Measurements from ENCODE around the gene TIMP1.
"Not testable (repeated sequence)": the region's sequence is repeated elsewhere in the genome, so short reads cannot be mapped to it uniquely, and the experiment has no call there.

Gene TIMP1

DNA sequence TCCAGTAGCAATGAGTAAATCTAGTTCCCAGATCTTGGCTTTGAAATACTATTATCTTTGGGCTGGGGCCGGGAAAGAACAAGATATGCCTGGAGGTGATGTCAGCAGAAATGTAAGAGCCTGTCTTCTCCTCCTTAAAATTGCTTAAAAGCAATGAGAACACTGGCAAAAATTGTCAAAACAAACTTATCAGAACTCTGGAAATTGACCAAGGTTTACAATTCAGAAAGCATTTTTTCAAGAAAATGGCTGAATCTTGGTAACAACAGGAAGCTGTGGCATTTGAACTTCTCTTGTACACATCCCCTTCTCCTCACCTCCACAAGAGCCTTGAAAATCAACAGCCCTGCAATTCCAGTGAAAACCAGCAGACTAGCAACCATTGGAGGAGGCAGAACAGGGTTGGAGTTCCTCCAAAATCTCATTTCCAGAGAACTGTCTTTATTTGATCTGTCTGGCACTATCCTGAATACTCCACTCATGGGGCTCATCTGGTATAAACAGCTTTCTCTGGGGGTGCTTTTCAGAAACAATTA lies 13.5 kb downstream of the TIMP1 start:
- no peak overlapping the region for H3K4me3 ChIP-seq (ENCODE audit: low read depth, low read length)
- DNase-seq (ENCODE audit: low read depth), result peak; percentile 51

DNA sequence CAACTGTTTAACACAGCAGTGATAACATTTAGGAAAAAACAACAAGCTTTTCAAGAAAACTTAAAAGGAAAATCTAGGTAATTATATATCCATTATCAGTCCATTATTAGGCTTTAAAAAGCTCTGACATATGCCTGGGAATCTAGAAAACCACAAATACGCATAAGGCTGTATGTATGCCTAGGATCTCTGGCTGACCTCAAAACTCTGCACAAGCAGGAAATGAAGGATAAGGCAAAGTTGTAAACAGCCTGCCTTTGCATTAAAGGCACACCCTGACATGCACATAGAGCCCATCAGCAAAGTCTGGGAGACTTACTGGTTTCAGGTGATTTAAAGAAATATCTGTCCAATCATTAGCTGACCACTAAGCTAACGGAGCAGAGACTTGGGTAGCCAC lies 14.0 kb downstream of the TIMP1 start:
- no peak overlapping the region for H3K4me3 ChIP-seq (ENCODE audit: low read depth, low read length)
- DNase-seq (ENCODE audit: low read depth), result no peak

DNA sequence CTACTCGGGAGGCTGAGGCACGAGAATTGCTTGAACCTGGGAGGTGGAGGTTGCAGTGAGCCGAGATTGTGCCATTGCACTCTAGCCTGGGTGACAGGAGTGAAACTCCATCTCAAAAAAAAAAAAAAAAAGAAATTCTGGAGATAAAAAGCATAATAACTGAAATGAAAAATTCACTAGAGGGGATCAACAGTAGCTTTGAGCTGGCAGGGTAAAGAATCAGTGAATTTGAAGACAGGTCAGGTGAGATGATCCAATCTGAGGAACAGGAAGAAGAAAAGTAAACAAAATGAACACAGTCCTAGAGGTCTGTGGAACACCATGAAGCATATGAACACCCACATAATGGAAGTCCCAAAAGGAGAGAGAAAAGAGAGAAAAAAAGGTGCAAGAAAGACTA lies 15.0 kb downstream of the TIMP1 start:
- H3K4me3 ChIP-seq (ENCODE audit: low read depth, low read length), result no peak overlapping the region
- no peak for DNase-seq (ENCODE audit: low read depth)

DNA sequence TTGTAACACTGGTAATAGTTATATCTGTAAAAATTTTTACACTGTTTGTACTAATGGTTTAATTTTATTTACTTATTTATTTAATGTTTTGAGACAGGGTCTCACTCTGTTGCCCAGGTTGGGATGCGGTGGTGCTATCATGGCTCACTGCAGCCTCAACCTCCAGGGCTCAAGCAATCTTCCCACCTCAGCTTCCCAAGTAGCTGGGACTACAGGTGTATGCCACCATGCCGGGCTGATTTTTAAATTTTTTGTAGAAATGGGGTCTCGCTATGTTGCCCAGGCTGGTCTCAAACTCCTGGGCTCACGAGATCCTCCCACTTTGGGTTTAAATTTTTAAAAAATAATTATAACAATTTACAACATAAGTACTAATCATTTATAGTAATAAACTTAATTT lies 20.9 kb downstream of the TIMP1 start:
- not testable (repeated sequence) for H3K4me3 ChIP-seq (ENCODE audit: low read depth, low read length); DNase-seq (ENCODE audit: low read depth)

DNA sequence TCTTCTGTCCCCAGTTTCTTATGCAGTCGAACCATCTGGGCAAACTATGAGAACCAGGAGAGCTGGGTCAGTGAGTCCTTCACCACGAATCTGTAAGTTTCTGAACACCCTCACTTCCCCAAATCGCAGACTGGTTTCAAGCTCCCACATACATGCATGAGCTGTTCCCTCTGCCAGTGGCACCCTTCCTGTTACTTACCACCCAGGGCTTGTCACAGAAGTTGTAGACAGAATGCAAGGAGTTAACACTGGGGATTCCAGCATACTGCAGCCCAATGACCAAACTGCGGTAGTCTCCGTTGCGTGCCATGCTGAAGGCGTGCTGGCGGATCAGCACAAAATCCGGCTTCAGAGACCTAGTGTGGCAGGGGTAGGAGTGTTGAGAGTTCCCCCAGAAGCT lies 22.8 kb downstream of the TIMP1 start:
- no peak for DNase-seq (ENCODE audit: low read depth)
- H3K4me3 ChIP-seq (ENCODE audit: low read depth, low read length), result no peak overlapping the region

DNA sequence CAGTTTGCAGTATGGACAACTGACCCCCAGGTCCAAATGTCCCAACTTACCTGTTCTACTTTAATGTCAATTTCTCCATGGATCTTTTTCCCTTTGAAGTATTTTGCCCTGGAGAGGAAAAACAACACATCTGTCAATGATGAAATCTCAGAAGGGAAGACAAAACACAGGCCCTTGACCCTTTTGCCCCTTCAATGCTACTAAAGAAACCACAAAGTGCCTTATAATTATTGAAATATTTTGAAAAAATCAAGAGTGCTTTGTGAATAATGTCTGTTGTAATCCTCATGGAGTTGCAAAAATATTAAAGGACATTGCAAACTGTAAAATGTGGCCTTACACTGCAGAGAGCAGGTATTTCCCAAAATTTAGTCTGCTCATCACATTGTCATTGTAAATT lies 24.9 kb downstream of the TIMP1 start:
- H3K4me3 ChIP-seq (ENCODE audit: low read depth, low read length), result no peak overlapping the region
- no peak for DNase-seq (ENCODE audit: low read depth)

DNA sequence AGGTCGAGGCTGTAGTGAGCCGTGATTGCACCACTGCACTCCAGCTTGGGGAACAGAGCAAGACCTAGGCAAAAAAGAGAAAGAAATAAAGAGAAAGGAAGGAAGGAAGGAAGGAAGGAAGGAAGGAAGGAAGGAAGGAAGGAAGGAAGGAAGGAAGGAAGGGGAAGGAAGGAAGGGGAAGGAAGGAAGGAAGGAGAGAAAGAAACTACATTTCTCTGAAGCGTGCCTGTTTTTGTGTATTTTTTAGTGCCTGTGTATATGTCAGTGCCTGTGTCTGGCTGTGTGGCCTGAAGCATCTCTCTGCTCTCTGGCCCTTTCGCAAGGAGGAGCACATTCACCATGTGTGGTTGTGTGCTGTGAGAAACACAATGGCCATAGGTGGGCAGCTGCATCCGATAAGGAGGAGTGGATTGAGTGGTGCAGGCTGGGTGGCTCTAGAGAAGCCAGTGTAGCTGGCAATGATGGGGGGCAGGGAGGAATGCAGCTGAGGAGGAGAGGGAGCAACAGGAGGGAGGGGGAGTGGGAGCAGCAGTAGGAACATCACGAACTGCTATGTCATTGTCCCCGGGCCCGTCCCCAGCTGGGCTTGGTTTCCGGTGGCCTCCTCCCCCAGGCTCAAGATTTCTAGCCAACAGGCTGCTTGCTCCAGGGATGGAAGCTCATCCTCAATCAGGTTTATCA lies 26.0 kb downstream of the TIMP1 start:
- no peak for DNase-seq (ENCODE audit: low read depth)
- H3K4me3 ChIP-seq (ENCODE audit: low read depth, low read length), result no peak overlapping the region

DNA sequence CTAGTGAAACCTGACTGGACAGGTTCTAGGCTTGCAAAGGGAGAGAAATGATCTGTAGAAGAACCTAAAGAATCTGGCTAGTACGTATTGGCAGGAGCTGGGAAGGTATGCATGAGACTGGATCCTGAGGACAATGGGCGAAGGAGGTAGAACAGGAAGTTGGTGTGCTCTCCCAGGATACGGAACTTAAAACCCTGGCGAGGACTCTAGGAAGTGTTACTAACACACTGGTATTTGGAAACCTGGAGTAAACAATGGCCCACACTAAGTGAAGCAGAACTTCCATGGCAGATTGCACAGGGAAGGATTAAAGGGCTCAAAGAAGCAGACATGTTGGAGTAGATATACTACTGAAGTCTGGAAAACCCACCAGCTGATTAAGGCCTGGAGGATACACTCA lies 28.3 kb downstream of the TIMP1 start:
- no peak for DNase-seq (ENCODE audit: low read depth)
- no peak overlapping the region for H3K4me3 ChIP-seq (ENCODE audit: low read depth, low read length)

DNA sequence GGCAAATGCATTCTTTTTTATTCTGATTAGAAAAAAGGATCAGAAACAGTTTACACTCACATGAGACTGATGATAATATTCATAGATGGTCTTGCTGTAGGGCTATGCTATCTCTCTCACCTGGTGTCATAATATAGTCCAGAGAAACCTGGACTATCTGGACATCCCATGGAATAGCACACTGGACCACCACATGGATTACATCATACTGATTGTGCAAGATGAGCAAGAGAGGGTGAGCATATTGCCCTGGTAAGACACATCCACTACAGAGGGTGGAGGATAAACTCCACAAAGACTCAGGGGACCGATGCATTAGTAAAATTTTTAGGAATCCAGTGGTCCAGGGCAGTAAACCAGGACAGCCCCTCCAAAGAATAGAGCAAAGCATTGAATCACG lies 29.3 kb downstream of the TIMP1 start:
- no peak for DNase-seq (ENCODE audit: low read depth)
- H3K4me3 ChIP-seq (ENCODE audit: low read depth, low read length), result no peak overlapping the region

DNA sequence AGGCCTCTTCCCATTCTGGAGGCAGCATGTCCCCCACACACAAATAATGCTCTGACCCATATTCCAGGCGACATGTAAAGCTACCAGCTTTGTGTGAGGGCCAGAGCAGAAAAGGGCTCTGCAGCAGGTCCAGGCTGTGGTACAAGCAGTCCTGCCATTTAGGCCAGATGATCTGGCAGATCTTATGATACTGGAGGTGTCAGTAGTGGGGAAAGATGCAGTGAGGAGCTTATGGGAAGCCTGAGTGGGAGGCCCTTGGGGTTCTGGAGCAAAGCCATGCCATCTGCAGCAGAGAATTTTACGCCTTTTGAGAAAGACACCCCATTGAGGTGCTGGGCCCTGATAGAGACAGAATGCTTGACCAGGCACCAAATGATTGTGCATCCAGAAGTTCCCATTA lies 29.7 kb downstream of the TIMP1 start:
- no peak overlapping the region for H3K4me3 ChIP-seq (ENCODE audit: low read depth, low read length)
- no peak for DNase-seq (ENCODE audit: low read depth)

DNA sequence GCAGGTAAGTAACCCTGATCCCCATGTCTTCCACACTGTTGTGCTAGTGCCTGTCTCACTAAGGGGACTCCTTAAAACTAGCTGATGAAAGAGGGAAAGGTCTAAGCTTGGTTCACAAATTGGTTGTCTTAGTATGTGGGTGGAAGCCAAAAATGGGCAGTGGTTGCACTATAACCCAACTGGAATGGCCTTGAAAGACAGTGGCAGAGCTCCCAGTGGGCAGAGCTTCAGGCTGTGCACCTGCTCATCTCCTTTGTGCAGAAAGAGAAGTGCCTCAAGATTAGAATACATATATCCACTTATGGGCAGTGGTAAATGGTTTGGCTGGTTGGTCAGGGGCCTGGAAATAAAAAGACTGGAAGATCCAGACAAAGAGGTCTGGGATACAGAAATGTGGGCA lies 30.2 kb downstream of the TIMP1 start:
- no peak for DNase-seq (ENCODE audit: low read depth)
- H3K4me3 ChIP-seq (ENCODE audit: low read depth, low read length), result no peak overlapping the region

DNA sequence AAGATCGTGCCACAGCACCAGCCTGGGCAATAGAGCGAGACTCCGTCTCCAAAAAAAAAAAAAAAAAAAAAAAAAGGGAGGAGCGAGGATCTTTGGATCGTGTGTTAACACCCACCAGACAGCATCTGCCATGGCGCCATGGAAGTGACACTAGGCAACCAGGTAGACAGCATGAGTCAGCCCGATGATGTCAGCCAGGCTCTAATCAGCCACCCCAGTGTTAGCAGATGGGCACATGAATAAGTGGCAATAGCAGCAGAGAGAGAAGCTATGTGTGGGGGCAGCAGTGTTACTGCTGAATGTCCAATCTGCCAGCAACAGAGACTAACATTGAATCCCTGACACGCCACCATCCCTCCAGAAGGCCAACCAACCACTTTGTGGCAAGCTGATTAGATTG lies 30.8 kb downstream of the TIMP1 start:
- H3K4me3 ChIP-seq (ENCODE audit: low read depth, low read length), result no peak overlapping the region
- DNase-seq (ENCODE audit: low read depth), result no peak

DNA sequence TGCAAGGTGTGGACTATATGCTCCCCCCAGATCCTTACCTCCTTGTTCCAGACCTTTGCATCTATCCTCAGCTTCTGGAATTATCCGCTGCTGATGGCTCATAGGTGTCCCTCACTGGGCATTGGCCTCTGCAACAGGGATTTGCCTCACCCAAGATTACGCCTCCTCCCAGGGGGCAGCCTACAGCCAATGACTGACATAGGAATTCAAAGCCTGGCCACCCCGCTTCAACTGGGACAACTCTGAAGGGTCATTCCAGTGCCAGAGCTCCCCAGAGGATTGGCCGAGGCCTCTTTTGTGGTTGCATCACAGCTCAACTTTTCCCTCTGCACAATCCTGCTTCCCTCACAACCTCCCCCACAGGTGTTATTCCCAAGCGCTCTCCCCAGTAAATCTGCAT lies 32.4 kb downstream of the TIMP1 start:
- DNase-seq (ENCODE audit: low read depth), result no peak
- H3K4me3 ChIP-seq (ENCODE audit: low read depth, low read length), result no peak overlapping the region

DNA sequence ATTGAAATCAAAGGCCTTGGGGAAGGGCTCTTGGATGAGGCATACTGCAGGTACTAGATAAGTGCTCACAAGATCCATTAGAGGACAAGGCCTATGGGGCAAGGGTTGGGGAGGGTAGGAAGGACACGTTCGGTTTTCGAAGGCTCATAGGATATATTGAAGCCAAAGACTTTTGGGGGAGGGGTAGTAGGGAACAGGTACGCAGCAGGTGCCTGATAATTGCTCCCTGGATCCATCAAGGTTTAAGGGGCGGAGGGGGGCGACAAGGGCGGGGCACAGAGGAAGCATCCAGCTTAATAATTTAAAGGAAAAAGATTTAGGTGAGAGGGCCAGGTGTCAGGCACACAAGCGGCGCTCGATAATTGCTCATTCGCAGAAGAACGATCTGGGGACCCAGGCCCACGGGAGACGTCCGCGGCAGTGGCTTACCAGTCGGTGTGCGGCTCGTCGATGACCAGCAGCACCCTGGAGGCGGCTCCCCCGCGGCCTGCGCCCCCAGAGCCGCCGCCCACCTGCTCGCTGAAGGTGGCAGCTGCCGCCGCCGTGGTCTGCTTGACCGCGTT lies 36.8 kb downstream of the TIMP1 start:
- peak overlapping the region; percentile 45 for H3K4me3 ChIP-seq (ENCODE audit: low read depth, low read length)
- no peak for DNase-seq (ENCODE audit: low read depth)

DNA sequence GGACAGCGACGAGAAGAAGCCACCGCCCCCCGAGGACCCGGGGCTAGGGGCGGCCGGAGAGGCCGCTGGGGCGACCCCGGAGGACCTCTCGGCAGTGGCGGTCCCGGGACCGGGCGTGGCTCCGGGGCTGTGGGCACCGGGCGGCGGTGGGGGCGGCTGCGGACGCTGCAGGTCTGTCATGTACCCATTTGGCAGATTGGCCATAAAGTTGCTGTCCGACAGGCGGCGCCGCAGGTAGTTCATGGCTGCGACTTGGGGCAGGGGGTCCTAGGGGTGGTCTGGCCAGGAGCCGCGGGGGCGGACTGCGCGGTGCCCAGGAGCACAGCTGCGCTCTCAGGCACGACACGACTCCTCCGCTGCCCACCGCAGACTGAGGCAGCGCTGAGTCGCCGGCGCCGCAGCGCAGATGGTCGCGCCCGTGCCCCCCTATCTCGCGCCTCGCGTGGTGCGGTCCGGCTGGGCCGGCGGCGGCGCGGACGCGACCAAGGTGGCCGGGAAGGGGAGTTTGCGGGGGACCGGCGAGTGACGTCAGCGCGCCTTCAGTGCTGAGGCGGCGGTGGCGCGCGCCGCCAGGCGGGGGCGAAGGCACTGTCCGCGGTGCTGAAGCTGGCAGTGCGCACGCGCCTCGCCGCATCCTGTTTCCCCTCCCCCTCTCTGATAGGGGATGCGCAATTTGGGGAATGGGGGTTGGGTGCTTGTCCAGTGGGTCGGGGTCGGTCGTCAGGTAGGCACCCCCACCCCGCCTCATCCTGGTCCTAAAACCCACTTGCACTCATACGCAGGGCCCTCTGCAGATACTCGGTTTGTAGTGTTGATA lies 37.5 kb downstream of the TIMP1 start, which contains the start of gene SYN1:
Gene SYN1 (minus strand): TSS at position 372 of the 817 bp plus-strand sequence. CDS start 129 bp downstream, at position 243.
- peak within 1 kb of the TSS; percentile 45 for H3K4me3 ChIP-seq (ENCODE audit: low read depth, low read length)
- no peak for DNase-seq (ENCODE audit: low read depth)

DNA sequence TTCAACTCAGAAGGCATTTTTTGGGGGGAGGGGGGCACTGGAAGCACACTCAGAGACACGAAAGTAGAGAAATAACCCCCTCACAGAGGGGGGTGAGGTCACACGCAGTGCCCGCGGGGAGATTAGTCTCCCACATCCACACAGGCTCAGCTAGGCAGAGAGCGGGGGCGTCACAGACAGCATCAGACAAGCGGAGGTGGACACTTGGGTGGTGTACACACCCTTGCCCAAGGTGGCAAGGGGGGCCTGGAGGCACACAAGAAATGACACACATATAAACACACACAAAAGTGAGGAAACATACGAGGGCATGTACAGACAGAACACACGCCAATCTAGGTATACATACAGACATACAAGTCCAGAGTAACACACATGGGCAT lies 38.1 kb downstream of the TIMP1 start:
- DNase-seq (ENCODE audit: low read depth), result no peak
- no peak overlapping the region for H3K4me3 ChIP-seq (ENCODE audit: low read depth, low read length)

DNA sequence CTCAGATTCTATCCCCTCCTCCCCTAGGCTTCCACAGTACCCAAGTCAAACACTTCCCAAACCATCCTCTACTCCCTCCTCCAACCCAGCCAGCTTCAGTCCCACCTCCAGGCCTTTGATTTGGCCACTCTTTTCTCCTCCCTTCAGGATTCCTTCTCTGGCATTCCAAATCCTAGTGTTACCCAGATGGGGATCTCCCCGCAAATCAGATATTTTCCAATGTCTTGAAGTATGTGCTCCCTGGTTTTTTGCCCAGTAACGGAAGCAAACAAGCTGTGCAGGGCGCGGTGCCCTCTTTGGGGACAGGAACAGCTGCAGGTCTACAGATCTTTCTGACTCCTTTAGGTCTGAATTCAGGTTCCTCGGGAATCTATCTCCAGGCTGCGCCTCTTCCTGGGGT lies 39.6 kb downstream of the TIMP1 start:
- no peak overlapping the region for H3K4me3 ChIP-seq (ENCODE audit: low read depth, low read length)
- no peak for DNase-seq (ENCODE audit: low read depth)

DNA sequence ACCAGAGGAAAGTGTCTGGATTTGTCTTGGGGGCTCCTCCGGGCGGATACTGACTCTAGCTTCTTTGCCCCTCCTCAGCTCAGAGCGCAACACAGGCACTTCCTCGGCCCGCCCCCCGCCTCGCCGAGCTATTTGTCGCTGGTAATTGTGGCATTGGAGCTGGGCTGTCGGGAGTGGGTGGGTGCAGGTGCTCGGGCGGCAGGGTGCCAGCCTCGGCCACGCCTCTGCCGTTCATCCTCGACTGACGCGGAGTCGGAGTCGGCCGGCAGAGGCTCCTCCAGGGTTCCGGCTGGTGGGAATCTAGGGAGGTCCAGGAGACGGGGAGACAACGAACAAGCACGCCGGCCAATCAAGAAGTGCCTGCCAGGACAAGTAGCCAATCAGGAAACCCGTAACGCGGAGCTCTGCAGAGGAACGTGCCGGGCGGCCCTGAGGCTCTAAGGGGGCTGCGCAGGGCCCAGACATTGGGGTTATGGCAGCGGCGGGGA lies 41.3 kb downstream of the TIMP1 start:
- peak; percentile 36 for DNase-seq (ENCODE audit: low read depth)
- peak overlapping the region; percentile 45 for H3K4me3 ChIP-seq (ENCODE audit: low read depth, low read length)

DNA sequence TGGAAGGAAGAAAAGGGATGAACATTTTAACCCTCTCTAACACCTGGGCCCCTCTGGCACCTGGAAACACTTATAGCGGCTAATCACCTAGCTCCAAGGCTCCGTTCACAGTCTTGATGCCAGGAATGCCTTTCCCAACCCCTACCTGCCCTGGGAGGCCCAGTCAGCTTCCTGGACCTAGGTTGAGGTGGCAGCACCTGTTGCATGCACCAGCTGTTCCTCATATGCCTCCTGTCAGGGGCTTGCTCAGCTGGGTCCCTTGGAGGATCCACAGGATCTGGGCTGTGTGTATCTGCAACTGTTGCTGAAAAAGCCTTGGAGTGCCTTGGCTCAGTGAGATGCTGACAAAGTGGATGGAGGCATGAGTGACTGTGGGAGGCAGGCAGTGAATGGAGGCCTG lies 43.1 kb downstream of the TIMP1 start:
- DNase-seq (ENCODE audit: low read depth), result no peak
- H3K4me3 ChIP-seq (ENCODE audit: low read depth, low read length), result no peak overlapping the region

DNA sequence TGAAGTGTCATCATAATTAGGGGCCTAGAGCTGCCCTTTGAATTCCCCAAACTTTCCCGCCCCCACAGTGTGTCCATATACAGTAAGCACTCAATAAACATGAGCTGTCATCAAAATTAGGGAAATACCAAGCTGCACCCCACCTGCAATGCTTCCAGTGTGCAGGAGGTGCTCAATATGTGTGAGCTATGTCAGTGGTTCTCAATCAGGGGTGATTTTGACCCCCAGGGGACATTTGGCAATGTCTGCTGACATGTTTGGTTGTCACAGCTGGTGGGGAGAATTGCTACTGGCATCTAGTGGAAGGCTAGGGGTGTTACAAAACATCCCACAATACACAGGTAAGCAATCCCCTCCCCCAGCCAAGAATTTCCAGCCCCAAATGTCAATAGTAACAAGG lies 46.7 kb downstream of the TIMP1 start:
- H3K4me3 ChIP-seq (ENCODE audit: low read depth, low read length), result no peak overlapping the region
- DNase-seq (ENCODE audit: low read depth), result no peak
